Inflammatory macrophage treated with lipopolysaccharide for 1 hour (primary cell): ENCODE results near the gene LTF.

Experiments
- DNase-seq, 2 donors: peaks; one replicate each; pipeline ENCODE4 v3.0.0-alpha.2; 2020 to 2022

Gene LTF

DNA sequence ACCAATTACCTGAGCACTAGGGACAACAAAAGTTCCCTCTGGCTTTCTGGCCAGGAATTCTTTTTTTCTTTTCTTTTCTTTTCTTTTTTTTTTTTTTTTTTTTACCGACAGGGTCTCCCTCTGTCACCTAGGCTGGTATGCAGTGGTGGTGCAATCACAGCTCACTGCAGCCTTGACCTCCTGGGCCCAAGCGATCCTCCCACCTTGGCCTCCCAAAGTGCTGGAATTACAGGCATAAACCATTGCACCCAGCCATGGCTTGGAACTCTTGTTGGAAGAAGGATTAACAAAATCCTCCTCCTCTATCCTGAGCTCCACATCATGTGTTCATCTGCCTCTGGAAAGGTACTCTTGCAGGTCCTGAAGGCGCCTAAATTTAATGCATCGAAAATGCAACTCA lies 2.9 kb upstream of the LTF start:
- DNase-seq: no peak

DNA sequence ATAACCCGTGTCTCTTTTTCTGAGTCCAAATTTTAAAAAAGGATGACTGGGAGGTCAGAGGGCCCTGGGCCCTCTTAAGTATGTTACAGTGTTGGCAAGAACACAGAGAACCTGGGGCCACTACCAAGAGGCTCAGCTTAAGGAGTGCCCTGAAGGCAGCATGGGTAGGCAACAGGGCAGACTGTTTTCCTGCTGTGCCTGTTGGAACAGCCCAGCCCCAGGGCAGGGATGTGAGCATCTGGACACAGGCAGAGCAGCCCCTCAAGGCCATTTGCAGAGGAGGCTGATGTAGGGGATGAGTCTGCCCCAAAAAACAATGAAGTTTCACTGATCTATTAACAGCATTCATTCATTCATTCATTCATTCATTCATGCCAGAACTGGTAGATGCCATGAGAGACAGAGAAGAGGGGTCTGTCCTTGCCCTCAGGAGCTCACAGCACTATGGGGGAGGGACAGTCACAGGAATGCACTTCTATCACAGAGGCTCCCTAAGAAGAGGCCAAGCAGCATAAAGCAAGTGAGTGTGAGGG lies 2.2 kb upstream of the LTF start:
- DNase-seq: no peak

DNA sequence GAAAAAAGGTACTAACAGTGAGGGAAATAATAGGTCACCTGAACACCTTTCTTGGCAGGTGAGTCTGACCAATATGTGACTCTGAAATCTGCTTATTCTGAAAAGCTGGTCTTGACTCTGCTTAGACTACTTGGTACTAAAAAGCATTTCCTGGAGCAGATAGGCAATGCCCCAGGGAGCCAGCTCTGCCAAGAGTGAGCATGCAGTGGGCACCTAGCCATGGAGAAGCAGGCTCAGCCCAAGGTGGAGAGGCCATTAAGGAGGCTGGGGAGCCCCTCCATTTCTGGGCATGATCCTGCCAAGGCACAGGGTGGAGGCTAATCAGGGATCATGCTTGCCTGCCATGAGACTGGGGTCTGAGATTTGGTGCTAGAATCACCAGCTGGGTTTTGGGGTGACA lies 1.6 kb upstream of the LTF start:
- no peak for DNase-seq

DNA sequence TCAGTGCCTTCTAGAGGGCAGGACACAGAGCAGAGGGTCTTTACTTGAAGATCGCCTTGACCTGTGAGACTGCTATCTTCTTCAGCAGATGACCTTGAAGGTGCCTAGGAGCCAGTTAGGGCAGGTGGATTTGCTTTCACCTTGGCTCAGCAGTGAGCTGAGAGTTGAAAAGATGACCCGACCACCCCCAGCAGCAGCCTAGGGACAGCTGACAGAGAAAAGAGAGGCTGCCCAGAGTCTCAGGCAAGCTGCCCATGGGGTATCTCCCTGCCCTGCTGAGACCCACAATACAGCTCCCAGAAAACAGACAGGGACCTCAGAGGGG lies 453 bp upstream of the LTF start:
- DNase-seq: no peak

DNA sequence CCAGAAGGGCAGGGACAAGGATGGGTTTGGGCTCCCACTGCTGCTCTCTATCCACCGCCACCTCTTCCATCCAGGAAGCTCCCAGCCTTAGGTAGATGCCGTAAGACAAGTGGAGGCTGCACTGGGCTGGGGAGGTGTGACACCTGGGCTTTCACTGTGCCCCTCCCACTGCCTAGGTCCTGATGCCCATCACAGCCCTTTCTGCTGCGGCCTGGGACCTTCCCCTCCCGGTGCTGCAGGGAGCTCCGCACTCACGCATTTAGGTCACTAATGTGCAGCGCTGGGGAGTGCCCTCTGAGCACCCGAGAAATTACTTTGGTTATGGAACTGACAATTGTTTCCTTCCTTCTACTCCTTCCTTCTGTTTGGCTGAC lies 850 bp downstream of the LTF start:
- DNase-seq: no peak

DNA sequence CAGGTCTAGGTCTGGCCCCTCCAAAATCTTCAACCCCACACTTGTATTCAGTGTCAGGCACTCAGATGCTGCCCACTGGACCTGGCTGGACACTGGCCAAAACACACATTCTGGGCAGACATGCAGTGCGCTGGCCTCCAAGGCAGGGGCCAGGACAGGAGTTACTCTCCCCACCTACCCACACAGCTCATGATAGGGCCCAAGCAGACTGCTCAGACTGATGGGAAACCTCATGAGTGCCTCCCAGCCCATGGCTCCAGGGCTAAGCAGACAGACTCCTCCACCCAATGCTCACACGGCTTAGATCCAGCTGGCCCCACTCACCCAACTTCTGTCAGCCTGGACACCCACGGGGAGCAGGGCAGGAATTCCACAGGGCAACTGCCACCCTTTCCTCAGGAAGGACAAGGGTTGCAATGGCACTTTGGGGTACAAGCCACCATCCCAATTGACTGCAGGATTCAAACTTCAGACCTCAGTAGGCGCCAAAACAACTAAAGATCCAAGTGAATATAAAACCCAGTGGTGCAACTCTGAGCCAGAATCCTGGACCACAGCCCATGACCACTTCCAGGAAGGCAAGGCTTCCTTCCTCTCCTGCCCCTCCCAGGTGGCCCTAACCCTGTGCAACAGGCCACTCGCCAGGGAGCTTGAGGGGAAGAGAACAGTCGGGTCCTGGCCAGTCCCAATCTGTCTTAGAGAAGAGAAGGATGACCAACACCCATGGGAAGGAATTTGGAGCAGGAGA lies 1.4 kb downstream of the LTF start:
- no peak for DNase-seq

DNA sequence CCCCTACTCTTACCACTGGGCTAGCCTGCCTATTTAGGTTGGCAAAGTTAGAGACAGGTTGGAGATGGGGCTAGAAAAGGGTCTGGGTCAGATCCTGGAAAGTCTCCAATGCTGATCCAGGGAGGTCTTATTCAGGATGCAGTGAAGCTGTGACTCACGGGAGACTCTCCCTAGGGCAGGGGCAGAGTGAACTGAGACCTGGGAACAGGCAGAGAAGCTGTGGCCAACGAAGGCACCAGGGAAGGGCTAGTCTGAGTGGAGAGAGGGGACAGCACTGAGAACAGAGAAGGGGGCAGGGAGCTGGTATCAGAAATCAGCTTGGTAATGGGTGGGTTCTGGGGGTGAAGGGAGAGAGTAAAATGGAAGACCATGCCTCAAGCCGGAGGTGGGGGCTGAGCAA lies 2.2 kb downstream of the LTF start:
- no peak for DNase-seq

DNA sequence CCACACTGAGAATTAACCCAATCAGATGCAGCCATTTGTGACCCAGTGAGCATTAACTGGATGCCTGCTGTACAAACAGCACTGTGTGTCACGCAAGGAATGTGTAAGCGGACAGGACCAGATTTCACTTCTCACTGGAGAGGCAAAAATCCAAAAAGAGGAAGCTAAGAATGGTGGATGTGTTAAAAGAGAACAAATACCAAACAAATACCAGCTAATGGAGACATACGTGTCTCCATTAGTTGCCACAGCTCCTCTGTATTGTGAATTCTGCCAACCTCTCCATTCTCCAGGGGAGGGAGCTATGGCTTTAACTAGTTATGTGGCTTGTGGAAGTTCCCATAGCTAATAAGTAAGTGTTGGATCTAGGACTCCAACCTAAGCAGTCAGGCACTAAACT lies 2.6 kb downstream of the LTF start:
- peak; percentile 57 to 61 for DNase-seq

DNA sequence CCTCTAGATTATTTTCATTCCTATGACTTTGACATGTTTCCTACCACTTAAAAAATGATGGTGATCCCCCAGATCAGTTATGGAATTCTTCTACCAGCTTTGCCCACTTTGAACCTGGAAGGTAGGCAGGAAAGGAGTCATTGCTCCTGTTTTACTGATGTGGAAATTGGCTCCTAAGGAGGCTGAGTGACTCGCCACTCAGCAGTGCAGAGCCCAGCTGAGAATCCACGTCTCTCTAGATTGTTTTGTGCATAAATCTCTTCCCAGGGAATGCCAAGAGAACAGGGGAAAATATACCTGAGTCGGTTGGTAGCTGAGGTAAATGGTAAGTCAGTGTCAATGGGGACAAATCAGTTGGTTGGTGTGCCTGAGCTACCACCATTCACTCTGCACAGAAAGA lies 4.7 kb downstream of the LTF start:
- DNase-seq: no peak

DNA sequence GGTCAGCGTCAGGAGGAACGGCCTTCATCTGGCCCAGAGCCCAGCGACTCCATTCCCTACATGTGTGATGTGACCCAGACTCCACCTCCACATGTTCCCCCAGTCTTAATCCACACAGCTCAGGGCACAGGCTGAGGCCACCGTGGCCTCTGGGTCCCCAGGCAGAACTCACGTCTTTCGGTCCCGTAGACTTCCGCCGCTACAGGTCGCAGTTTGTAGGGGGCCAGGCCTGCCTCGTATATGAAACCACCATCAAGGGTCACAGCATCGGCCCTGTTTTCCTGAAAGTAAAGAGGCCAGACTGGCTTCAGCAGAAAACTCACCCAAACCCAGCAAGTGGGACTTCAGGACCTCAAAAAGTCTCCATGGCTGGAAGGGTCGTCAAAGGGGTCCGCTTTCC lies 8.6 kb downstream of the LTF start:
- no peak for DNase-seq

DNA sequence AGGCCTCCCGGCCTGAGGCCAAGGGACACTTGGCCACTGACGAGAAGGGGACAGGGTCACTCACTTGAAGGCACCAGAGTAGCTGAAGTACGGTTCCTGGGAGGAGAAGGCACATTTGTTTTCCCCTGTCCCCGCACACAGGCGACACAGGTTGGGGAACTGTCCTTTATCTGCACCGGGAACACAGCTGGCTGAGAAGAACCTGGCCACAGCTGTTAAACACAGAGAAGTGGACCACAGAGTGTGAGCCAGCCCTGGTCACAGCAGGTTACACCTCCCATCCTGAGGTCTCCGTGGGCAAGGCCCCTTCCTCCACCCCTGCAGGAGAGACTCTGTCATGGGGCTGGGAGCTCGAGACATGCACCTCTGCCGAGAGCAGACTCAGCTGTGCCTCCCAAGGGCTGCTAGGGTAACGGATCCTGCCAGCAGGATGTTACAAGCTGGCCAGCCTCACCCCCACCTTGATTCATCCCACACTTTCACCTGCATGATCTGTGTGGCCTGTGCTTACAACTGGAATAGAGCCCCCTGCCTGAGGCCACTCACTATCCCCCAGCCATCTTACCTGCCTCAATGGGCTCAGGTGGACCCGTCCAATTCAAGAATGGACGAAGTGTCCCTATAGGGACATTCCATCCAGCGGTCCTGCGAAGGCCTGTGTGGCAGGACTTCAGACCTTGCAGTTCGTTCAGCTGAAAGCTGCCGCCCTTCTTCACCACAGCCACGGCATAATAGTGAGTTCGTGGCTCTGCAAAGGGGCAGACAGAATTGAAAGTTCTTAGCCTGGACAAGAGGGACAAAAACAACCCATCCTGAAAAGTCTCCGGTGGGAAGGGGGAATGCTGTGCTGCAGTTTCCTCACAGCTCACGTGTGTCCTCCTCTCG lies 9.2 kb downstream of the LTF start:
- no peak for DNase-seq

DNA sequence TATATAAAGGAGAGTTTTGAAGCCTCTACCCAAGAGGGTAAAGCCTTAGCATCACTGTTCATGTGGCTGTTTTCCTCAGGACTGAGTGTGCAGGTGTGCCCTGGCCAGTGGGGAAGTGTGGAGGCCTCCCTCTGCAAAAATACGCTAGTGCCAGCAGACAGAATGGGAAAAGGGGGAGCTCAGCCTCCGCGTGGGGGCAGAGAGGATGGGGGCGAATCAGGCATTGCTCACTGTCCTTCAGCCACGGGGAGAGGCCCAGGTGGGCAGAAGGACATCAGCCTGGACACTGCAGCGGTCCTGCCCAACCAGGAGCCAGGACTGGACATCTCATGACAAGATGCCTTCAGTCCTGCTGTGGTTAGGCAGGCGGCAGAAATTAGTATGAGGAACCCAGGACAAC lies 10.1 kb downstream of the LTF start:
- DNase-seq: no peak

DNA sequence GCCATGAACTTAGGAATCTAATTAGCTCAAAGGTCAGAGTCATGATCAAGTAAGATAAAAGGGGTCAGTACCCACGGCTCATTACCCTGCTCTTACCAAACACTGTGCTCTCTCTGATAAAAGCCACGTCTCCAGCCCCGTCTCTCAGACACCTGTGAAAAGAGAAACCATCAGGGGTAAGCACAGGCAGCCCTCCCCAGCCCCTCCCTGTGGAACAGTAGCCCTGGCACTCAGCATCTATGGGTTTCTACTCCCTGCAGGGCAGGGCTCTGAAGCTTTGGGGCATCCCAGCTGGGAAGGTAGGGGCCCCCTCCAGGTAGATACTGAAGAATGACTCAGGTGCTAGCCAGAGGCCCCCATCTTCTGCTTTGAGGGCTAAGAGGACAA lies 10.5 kb downstream of the LTF start:
- DNase-seq: no peak

DNA sequence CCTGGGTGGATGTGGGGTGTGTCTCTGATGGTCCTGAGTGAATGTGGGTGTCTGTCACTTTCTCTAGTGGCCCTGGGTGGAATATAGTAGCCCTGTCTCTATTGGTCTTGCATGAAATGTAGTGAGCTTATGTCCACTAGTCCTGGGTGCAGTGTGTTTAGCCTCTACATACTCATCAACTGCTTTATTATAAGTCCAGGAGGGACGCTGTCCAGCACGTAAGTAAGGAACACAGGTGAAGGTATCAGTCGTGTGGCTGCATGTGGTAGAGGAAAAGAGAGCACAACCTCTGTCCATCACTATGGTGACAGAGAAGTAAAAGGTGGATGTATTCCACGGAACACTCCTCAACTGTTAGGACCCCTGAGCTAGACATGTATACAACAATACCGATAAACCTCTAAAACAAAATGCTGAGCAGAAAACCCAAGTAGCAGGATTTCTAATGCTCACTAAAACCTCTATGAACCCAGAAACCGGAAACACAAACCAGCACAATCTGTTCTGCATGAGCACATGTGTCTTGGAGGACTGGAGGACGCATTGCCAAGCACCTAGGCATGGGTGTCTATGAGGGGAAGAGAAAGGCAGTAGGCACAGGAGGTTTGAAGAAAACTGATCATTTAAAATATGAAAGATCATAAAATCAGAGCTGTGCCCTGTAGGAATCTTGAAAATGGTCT lies 11.0 kb downstream of the LTF start:
- DNase-seq: no peak

DNA sequence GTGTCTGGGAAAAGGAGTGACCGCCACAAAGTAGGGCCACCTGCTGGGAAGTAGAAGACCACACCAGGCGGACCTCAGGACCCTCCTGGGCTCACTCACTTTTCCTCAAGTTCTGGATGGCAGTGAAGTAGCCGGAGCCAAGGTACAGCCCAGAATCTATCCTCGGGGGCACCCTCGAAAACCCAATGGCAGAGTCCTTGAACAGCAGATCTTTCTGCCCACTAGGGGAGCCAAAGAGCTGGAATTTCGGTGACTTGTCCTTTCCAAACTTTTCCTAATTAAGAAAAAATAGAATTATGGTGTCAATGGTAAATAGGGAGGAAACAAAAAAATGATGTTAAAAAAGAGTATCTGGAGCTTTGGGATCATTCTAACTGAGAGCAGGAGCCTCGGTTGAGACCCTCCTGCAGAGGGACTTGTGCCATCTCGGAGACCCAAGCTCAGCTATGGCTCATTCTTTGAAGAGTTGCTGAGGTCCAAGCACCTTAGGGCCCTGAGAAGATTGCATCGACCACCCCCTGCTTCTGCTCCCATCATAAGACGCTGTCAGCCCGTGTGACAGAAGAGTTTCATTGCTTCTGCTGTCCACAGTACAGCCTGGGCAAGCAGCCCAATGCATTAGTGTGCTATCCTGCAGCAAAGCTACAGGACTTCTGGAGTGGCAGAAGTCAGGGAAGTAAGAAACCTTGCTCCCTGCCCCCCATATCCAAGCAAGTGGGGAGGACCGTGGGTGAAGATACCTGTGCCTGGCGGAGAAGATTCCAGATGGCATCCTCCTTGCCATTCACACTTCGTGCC lies 14.8 kb downstream of the LTF start:
- DNase-seq: peak in 1 of 2 donors; percentile 37

DNA sequence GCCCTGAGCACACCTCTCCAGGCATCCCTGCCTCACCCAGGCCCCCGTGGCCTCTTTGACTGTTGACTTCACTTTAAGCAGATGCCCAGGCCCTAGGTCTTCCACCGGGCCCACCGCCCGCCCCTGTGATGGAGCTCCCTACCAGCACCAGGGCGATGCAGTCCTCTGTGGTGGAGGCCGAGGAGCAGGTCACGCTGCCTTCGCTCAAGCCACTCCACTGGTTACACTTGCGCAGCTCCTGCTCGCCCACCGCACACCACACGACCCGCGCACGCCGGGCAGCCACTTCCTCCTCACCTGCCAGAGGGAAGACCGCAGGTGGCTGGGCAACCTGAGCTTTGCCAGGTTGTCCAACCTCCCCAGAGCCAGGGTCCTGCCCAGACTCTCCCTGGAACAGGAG lies 16.0 kb downstream of the LTF start:
- DNase-seq: no peak

DNA sequence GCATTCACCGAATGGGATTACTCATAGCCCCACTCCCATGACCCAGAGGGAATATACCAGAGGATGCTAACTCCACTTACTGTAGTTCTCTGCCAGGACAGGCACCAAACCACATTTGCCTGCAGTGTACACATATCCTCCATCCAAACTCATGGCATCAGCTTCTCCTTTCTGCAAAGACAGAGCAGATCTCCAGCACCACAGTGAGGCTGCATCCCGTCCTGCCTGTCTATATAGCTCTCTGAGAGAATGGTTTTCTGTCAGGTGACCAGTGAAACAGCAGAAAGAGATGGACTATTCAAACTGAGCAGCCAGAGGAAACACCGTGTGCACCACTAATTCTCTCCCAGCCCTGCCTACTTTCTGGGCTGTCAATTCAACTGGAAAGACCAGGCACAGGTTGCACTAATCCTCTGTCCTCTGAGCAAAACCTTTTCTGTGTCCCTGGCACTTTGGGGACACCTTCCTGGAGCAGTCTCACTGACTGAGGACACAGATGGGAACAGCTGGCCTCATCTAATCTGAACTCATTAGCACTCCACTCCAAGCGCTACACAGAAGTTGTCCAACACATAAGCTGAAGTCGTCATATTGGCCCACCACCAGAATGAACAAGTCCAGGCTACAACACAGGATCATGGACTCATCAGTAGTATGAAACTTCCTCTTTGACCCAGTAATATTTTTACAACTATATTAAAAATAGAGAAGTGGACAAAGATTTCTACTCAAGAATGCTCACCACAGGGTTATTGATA lies 17.3 kb downstream of the LTF start:
- peak; percentile 48 to 56 for DNase-seq

DNA sequence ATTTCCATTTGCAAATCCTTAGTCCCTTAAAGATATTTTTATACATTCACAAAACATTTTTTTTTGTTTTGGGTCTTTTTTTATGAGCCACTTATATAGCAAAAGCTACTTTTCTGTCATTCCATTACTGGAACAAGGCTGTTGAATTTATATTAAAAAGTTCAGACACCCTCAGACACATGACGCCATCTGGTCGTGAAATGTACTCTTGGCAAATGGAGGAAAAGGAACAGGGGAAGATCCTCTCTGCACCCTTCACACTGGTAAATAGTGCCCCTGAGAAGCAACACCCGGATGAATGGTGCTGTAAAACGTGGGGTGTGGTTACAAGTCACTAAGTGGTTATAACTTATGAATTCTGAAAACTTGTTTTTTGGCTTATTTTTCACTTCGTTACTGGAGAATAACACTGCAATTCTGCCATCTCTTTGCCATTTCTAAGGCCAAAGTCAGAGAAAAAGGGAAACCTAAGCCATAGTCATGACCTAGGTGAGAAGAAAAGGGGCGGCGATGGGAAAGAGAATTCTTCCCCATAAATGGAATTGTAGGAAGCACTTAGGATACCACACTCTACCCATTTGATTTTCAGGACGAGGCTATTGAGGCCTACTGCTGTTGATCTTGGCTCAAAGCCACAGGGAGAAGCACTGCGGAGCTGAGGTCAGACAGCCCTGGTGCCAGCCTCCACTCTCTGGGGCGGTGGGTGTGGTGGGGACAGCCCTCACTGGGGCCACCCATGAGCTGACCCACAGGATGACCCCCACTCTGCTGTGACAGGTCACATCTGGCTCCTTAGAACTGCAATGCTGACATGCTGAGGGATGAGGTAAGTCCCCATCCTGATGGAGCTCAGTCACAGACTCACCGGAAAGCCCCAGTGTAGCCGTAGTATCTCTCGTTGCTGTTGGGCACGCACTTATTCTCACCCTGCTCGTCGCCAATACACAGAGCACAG lies 21.9 kb downstream of the LTF start:
- DNase-seq: peak; percentile 54 to 94

DNA sequence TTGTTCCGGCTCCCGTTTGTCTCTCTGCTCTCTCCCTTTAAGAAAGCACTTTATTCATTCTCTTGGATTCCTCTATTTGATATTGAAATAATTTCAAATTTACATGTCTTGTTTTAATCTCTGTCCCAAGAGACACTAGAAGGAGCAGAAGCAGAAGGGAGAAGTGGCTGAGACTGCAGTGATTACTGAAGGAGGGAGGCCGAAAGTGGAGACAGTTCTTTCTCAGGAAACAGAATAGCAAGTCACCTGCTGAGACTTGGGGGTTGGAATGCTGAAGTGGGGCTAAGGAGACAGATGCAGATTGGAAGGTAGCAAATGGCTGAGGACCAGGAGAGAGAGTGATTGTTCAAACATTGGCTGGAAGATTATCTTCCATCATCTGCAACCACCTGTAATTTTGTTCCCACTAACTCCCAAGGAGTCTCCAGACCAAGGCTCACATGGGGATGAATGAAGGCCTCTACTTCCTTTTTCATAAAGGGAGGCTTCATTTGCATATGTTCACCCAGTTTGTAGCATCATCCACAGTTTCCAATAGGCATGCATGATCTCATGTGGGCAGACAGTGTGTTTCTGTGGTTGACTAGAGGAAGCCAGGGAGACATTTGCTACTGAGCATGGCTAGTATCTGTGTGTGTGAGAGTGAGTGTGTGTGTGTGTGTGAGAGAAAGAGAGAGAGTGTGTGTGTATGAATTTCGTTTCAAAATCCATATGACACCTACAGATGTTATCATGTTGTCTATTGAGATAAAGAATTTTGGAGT lies 24.0 kb downstream of the LTF start:
- DNase-seq: peak; percentile 79 to 92

DNA sequence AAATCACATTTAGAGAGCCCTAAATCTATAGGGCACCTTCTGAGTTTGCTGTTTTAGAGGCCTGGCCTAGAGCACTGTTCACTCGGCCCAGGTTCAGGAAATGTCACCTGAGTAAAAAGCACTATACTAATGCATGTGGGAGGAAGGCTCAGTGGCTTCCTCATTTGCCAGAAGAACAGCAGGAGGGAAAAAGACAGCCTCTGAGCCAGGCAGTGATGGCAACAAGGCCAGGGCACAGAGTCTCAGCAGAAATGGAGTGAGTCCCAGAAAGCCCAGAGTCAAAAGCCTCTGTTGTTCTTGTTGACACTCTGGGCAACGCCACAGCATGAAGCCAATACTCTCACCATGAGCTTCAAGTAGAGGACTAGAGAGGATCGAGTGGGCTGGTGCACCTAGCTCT lies 25.9 kb downstream of the LTF start:
- DNase-seq: no peak
